HepG2 (cell line): ENCODE measurements around the gene RASGRF1. TPM values are rescaled to one million over a fixed set of nuclear protein-coding genes. Genes with fewer than 3 reads are reported as not detected.

Experiments
- CHD2 ChIP-seq: IDR thresholded peaks from 2 replicates; pipeline ENCODE4 v1.6.1; 2011; ENCODE audit warnings: low read depth, low read length, improper control_type of control experiment
- NBN ChIP-seq: fragments of 450-650 bp; conservative IDR thresholded peaks from 2 replicates; pipeline ENCODE4 v1.6.1; 2017
- NFATC3 ChIP-seq: sonication (generic); formaldehyde crosslinking; IDR thresholded peaks from 2 replicates; pipeline ENCODE4 v1.5.1; 2020; ENCODE audit warnings: mild to moderate bottlenecking, missing genetic modification reagents
- polyA plus RNA-seq, 8 experiments: library from polyadenylated mRNA; depleted of rRNA in 3 of 8; stranded (reverse) in 7 of 8; unstranded in 1 of 8; fragments of >200 nt; fragmentation: Illumina TruSeq in 4 of 8; extraction: Trizol in 4 of 8; gene quantifications; 2 replicates each; pipeline versions ENCODE4 v1.2.1 to v1.2.3, GENCODE V29; 2011 to 2016; ENCODE audit warnings: low read depth in 4 of 8, missing spikeins in 1 of 8, mixed read lengths in 1 of 8; ENCODE audit not compliant: insufficient read depth in 1 of 8
- total RNA-seq, 5 experiments: library from RNA; depleted of rRNA; stranded (reverse); fragments of >200 nt; fragmentation: Illumina TruSeq; extraction: Trizol; gene quantifications; 2 replicates each; pipeline ENCODE4 v1.2.3, GENCODE V29; 2016; ENCODE audit warnings: low read depth in 1 of 5
- TF ChIP-seq, protein P1 (sequence below): sonication (generic); formaldehyde crosslinking; IDR thresholded peaks from 2 replicates; pipeline ENCODE4 v1.5.1; 2020; ENCODE audit warnings: missing genetic modification reagents, mild to moderate bottlenecking, borderline replicate concordance
- TF ChIP-seq, protein P2 (sequence below): sonication (generic); formaldehyde crosslinking; IDR thresholded peaks from 2 replicates; pipeline ENCODE4 v1.4.0; 2020; ENCODE audit warnings: mild to moderate bottlenecking, missing genetic modification reagents
- TF ChIP-seq, protein P3 (sequence below): IDR thresholded peaks from 2 replicates; pipeline ENCODE4 v1.6.1; 2016; ENCODE audit warnings: low read depth, control low read depth
- TF ChIP-seq, protein P4 (sequence below): sonication (generic); formaldehyde crosslinking; IDR thresholded peaks from 2 replicates; pipeline ENCODE4 v1.5.0; 2020; ENCODE audit warnings: mild to moderate bottlenecking, missing genetic modification reagents, borderline replicate concordance
- TF ChIP-seq, protein P5 (sequence below): sonication (generic); formaldehyde crosslinking; conservative IDR thresholded peaks from 2 replicates; pipeline ENCODE4 v1.8.0; 2022; ENCODE audit warnings: mild to moderate bottlenecking, moderate library complexity, missing genetic modification reagents
- TF ChIP-seq, protein P6 (sequence below): sonication (generic); formaldehyde crosslinking; IDR thresholded peaks from 2 replicates; pipeline ENCODE4 v1.5.1; 2020; ENCODE audit warnings: missing genetic modification reagents, mild to moderate bottlenecking, borderline replicate concordance

The RASGRF1 gene
- total and polyA plus RNA-seq, 2 of the 13 experiments (the other 11 are each of a cell fraction or from before 2014, with no cell fraction given) = 0.55 to 3.0 TPM

DNA sequence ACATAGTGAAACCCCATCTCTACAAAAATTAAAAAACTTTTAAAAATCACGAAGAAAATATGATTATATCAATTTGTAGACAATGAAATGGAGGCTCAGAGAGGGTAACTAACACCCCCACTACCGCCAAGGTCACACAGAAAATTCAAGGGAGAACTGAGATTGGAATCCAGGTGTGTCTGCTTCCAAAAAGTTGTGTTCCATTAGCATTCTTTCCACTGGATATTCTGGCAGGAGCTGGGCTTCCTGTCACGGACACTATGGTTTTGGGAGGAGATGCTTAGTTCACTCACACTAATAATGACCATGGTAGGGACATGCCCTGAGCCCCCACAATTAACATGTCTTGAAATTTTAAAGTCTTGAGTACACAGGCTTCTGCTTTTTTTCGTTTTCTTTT is 174.5 kb downstream of the RASGRF1 start (continued):
- TF ChIP-seq, protein P1, sequence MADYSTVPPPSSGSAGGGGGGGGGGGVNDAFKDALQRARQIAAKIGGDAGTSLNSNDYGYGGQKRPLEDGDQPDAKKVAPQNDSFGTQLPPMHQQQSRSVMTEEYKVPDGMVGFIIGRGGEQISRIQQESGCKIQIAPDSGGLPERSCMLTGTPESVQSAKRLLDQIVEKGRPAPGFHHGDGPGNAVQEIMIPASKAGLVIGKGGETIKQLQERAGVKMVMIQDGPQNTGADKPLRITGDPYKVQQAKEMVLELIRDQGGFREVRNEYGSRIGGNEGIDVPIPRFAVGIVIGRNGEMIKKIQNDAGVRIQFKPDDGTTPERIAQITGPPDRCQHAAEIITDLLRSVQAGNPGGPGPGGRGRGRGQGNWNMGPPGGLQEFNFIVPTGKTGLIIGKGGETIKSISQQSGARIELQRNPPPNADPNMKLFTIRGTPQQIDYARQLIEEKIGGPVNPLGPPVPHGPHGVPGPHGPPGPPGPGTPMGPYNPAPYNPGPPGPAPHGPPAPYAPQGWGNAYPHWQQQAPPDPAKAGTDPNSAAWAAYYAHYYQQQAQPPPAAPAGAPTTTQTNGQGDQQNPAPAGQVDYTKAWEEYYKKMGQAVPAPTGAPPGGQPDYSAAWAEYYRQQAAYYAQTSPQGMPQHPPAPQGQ (CRISPR knock-in tag) = no peak
- TF ChIP-seq, protein P2, sequence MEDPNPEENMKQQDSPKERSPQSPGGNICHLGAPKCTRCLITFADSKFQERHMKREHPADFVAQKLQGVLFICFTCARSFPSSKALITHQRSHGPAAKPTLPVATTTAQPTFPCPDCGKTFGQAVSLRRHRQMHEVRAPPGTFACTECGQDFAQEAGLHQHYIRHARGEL = no peak
- TF ChIP-seq CHD2 (no peak), NBN (no peak), NFATC3 (no peak)
- TF ChIP-seq, protein P3, sequence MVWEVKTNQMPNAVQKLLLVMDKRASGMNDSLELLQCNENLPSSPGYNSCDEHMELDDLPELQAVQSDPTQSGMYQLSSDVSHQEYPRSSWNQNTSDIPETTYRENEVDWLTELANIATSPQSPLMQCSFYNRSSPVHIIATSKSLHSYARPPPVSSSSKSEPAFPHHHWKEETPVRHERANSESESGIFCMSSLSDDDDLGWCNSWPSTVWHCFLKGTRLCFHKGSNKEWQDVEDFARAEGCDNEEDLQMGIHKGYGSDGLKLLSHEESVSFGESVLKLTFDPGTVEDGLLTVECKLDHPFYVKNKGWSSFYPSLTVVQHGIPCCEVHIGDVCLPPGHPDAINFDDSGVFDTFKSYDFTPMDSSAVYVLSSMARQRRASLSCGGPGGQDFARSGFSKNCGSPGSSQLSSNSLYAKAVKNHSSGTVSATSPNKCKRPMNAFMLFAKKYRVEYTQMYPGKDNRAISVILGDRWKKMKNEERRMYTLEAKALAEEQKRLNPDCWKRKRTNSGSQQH (CRISPR knock-in tag) = no peak
- TF ChIP-seq, protein P4, sequence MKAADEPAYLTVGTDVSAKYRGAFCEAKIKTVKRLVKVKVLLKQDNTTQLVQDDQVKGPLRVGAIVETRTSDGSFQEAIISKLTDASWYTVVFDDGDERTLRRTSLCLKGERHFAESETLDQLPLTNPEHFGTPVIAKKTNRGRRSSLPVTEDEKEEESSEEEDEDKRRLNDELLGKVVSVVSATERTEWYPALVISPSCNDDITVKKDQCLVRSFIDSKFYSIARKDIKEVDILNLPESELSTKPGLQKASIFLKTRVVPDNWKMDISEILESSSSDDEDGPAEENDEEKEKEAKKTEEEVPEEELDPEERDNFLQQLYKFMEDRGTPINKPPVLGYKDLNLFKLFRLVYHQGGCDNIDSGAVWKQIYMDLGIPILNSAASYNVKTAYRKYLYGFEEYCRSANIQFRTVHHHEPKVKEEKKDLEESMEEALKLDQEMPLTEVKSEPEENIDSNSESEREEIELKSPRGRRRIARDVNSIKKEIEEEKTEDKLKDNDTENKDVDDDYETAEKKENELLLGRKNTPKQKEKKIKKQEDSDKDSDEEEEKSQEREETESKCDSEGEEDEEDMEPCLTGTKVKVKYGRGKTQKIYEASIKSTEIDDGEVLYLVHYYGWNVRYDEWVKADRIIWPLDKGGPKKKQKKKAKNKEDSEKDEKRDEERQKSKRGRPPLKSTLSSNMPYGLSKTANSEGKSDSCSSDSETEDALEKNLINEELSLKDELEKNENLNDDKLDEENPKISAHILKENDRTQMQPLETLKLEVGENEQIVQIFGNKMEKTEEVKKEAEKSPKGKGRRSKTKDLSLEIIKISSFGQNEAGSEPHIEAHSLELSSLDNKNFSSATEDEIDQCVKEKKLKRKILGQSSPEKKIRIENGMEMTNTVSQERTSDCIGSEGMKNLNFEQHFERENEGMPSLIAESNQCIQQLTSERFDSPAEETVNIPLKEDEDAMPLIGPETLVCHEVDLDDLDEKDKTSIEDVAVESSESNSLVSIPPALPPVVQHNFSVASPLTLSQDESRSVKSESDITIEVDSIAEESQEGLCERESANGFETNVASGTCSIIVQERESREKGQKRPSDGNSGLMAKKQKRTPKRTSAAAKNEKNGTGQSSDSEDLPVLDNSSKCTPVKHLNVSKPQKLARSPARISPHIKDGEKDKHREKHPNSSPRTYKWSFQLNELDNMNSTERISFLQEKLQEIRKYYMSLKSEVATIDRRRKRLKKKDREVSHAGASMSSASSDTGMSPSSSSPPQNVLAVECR (CRISPR knock-in tag) = no peak
- TF ChIP-seq, protein P5, sequence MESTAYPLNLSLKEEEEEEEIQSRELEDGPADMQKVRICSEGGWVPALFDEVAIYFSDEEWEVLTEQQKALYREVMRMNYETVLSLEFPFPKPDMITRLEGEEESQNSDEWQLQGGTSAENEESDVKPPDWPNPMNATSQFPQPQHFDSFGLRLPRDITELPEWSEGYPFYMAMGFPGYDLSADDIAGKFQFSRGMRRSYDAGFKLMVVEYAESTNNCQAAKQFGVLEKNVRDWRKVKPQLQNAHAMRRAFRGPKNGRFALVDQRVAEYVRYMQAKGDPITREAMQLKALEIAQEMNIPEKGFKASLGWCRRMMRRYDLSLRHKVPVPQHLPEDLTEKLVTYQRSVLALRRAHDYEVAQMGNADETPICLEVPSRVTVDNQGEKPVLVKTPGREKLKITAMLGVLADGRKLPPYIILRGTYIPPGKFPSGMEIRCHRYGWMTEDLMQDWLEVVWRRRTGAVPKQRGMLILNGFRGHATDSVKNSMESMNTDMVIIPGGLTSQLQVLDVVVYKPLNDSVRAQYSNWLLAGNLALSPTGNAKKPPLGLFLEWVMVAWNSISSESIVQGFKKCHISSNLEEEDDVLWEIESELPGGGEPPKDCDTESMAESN = no peak
- TF ChIP-seq, protein P6, sequence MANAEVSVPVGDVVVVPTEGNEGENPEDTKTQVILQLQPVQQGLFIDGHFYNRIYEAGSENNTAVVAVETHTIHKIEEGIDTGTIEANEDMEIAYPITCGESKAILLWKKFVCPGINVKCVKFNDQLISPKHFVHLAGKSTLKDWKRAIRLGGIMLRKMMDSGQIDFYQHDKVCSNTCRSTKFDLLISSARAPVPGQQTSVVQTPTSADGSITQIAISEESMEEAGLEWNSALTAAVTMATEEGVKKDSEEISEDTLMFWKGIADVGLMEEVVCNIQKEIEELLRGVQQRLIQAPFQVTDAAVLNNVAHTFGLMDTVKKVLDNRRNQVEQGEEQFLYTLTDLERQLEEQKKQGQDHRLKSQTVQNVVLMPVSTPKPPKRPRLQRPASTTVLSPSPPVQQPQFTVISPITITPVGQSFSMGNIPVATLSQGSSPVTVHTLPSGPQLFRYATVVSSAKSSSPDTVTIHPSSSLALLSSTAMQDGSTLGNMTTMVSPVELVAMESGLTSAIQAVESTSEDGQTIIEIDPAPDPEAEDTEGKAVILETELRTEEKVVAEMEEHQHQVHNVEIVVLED = no peak
